RWPE2 (cell line): ENCODE results near the gene SLC25A43.
"Not testable (repeated sequence)": the region's sequence is repeated elsewhere in the genome, so short reads cannot be mapped to it uniquely, and the experiment has no call there.

Experiments
- ATAC-seq: fragments of 200-7000 bp; cut with Tn5 transposase; 3 replicates; pipeline ENCODE4 v1.9.1; 2021; ENCODE audit warnings: low read depth
- DNase-seq: peaks from one replicate; pipeline ENCODE4 v3.0.0-alpha.2; 2020; ENCODE audit warnings: low spot score
- H3K27ac ChIP-seq: fragments of 450-650 bp; 2 replicates; pipeline ENCODE4 v1.5.1; 2017; ENCODE audit warnings: mild to moderate bottlenecking; ENCODE audit not compliant: poor library complexity, severe bottlenecking
- H3K27me3 ChIP-seq: fragments of 250-450 bp; sonication (Bioruptor Pico); 2 replicates; pipeline ENCODE4 v1.5.1; 2021; ENCODE audit warnings: mild to moderate bottlenecking, moderate library complexity; ENCODE audit not compliant: insufficient read depth, poor library complexity, severe bottlenecking
- H3K36me3 ChIP-seq: fragments of 250-450 bp; sonication (Bioruptor Pico); 2 replicates; pipeline ENCODE4 v1.5.1; 2020; ENCODE audit warnings: low read depth, mild to moderate bottlenecking, moderate library complexity
- H3K4me1 ChIP-seq: fragments of 250-450 bp; sonication (Bioruptor Pico); 2 replicates; pipeline ENCODE4 v1.5.1; 2021; ENCODE audit warnings: mild to moderate bottlenecking, moderate library complexity; ENCODE audit not compliant: insufficient read depth, poor library complexity, severe bottlenecking
- H3K4me3 ChIP-seq: fragments of 250-450 bp; sonication (Bioruptor Pico); 2 replicates; pipeline ENCODE4 v1.5.1; 2021; ENCODE audit warnings: mild to moderate bottlenecking, moderate library complexity; ENCODE audit not compliant: severe bottlenecking
- H3K9me3 ChIP-seq: fragments of 250-450 bp; sonication (Bioruptor Pico); 2 replicates; pipeline ENCODE4 v1.5.1; 2021; ENCODE audit warnings: mild to moderate bottlenecking, moderate library complexity; ENCODE audit not compliant: severe bottlenecking
- CTCF ChIP-seq: fragments of 450-650 bp; IDR thresholded peaks from one replicate; pipeline ENCODE4 v1.5.1; 2017; ENCODE audit warnings: mild to moderate bottlenecking, moderate library complexity; ENCODE audit not compliant: poor library complexity, severe bottlenecking

SLC25A43 gene

GRCh38 chrX:119374736-119375135, 24.4 kb upstream of the SLC25A43 start:
- Histone ChIP-seq H3K4me1 (peaks cover 9% of the 10 kb centered on the region), H3K9me3 (no peaks in the 10 kb centered on the region), H3K36me3 (no peaks in the 10 kb centered on the region), H3K27ac (peak overlapping the region; percentile 49), H3K4me3 (no peak overlapping the region), H3K27me3 (no peaks in the 10 kb centered on the region)
- no peak for TF ChIP-seq CTCF
- peak; percentile 54; the same call in 2 of the 3 replicates for ATAC-seq
- no peak for DNase-seq

GRCh38 chrX:119375561-119375960, 23.6 kb upstream of the SLC25A43 start:
- H3K36me3 ChIP-seq: no peaks in the 10 kb centered on the region
- TF ChIP-seq CTCF: no peak
- peaks cover 9% of the 10 kb centered on the region for H3K4me1 ChIP-seq
- no peak overlapping the region for H3K4me3 ChIP-seq
- no peak for DNase-seq
- H3K9me3 ChIP-seq: no peaks in the 10 kb centered on the region
- no peak for ATAC-seq
- no peaks in the 10 kb centered on the region for H3K27me3 ChIP-seq
- peak overlapping the region; percentile 49 for H3K27ac ChIP-seq

- Histone ChIP-seq H3K27me3 (no peaks in the 10 kb centered on the region), H3K4me3 (no peak overlapping the region), H3K27ac (no peak overlapping the region), H3K36me3 (no peaks in the 10 kb centered on the region), H3K9me3 (no peaks in the 10 kb centered on the region), H3K4me1 (peaks cover 9% of the 10 kb centered on the region)
- ATAC-seq (no peak), DNase-seq (no peak)
- TF ChIP-seq CTCF: no peak
Measured at GRCh38 chrX:119376312-119376711, 22.8 kb upstream of the SLC25A43 start.

GRCh38 chrX:119381349-119381944, 17.7 kb upstream of the SLC25A43 start:
- no peak for TF ChIP-seq CTCF
- ATAC-seq (0 out of 3 replicates have a peak, but pooled peaks have one; percentile 33), DNase-seq (no peak)
- Histone ChIP-seq H3K4me3 (no peak overlapping the region), H3K27me3 (no peaks in the 10 kb centered on the region), H3K4me1 (no peaks in the 10 kb centered on the region), H3K27ac (no peak overlapping the region), H3K9me3 (no peaks in the 10 kb centered on the region), H3K36me3 (no peaks in the 10 kb centered on the region)

- no peak for TF ChIP-seq CTCF
- Histone ChIP-seq H3K27ac (no peak overlapping the region), H3K9me3 (no peaks in the 10 kb centered on the region), H3K4me1 (no peaks in the 10 kb centered on the region), H3K36me3 (no peaks in the 10 kb centered on the region), H3K4me3 (no peak overlapping the region), H3K27me3 (no peaks in the 10 kb centered on the region)
- DNase-seq: no peak
- ATAC-seq: no peak
Measured at GRCh38 chrX:119382606-119383005, 16.5 kb upstream of the SLC25A43 start.

GRCh38 chrX:119386685-119387084, 12.5 kb upstream of the SLC25A43 start:
- H3K4me1 ChIP-seq, DNase-seq, H3K27ac ChIP-seq, ATAC-seq, H3K9me3 ChIP-seq, H3K4me3 ChIP-seq, H3K27me3 ChIP-seq, H3K36me3 ChIP-seq: not testable (repeated sequence)

GRCh38 chrX:119387426-119387825, 11.7 kb upstream of the SLC25A43 start:
- not testable (repeated sequence) for DNase-seq, H3K4me1 ChIP-seq, H3K4me3 ChIP-seq, H3K27me3 ChIP-seq, H3K27ac ChIP-seq, H3K36me3 ChIP-seq, H3K9me3 ChIP-seq, ATAC-seq
